HepG2 (cell line): Measurements from ENCODE around the gene SIK3. TPM values are rescaled to one million over a fixed set of nuclear protein-coding genes. Genes with fewer than 3 reads are reported as not detected.
A peak's percentile ranks its signal among the peaks of the same experiment; 100 is the strongest.

ENCODE experiments used
- ATAC-seq: fragments of 200-7000 bp; cut with Tn5 transposase; 3 replicates; pipeline ENCODE4 v1.9.1; 2020; ENCODE audit warnings: mild to moderate bottlenecking, moderate library complexity
- BruUV-seq: library from RNA; stranded (reverse); fragments of 400-500 nt; replicated peaks from 2 replicates; lab custom pipeline; 2021; lab: Mats Ljungman, UMichigan
- CTCF ChIA-PET: fragments of 300-600 bp; formaldehyde crosslinking; extraction: SDS; loops from one replicate; lab custom pipeline; 2021; ENCODE audit warnings: low total read pairs, inconsistent platforms, low intra/inter-chr PET ratio; lab: Yijun Ruan, JAX
- POLR2A ChIA-PET: fragments of 350-600 bp; sonication (Branson Sonifier 250); formaldehyde crosslinking; loops from one replicate; lab custom pipeline; 2020; ENCODE audit warnings: antibody characterized with exemption, inconsistent platforms; lab: Yijun Ruan, JAX
- DNase-seq: peaks from one replicate; pipeline ENCODE4 v3.0.0-alpha.2; 2015; ENCODE audit warnings: low spot score
- FAIRE-seq: peaks from 3 replicates; lab custom pipeline; 2011; peaks lifted over from hg19 to GRCh38; lab: Jason Lieb, UNC
- H2AFZ ChIP-seq: one replicate; pipeline ENCODE4 v1.6.1; 2011; ENCODE audit warnings: low read length, inconsistent platforms
- H3K27ac ChIP-seq: fragments of 300-600 bp; 3 replicates; pipeline ENCODE4 v1.8.0; 2011; ENCODE audit warnings: mixed run types, mild to moderate bottlenecking, mixed read lengths, low read length, inconsistent platforms; ENCODE audit not compliant: insufficient read depth; ENCODE audit errors: extremely low read length
- H3K27me3 ChIP-seq, 2 experiments: fragments of 200-600 bp in 1 of 2; 2 replicates in 1 of 2; 3 replicates in 1 of 2; pipeline versions ENCODE4 v1.6.0 to v1.8.0; 2011; ENCODE audit warnings: low read length in 2 of 2, mild to moderate bottlenecking in 2 of 2, moderate library complexity in 2 of 2, inconsistent platforms in 1 of 2; ENCODE audit not compliant: insufficient read depth in 2 of 2, control insufficient read depth in 1 of 2
- H3K36me3 ChIP-seq, 2 experiments: fragments of 200-600 bp in 1 of 2; replicated peaks in 1 of 2; 2 replicates in 1 of 2; 3 replicates in 1 of 2; pipeline versions ENCODE4 v1.5.1 to v1.8.0; 2011; ENCODE audit warnings: low read length in 2 of 2, inconsistent platforms in 1 of 2; ENCODE audit not compliant: insufficient read depth in 2 of 2, control insufficient read depth in 1 of 2
- H3K4me1 ChIP-seq: 2 replicates; pipeline ENCODE4 v1.5.1; 2012; ENCODE audit warnings: low read length, inconsistent platforms; ENCODE audit not compliant: insufficient read depth
- H3K4me2 ChIP-seq: 2 replicates; pipeline ENCODE4 v1.6.0; 2011; ENCODE audit warnings: low read depth, low read length, inconsistent platforms
- H3K4me3 ChIP-seq, 3 experiments: fragments of 200-600 bp in 1 of 3; sonication (generic), shearing (Covaris generic) in 1 of 3; replicated peaks in 1 of 3; 2 replicates each; pipeline ENCODE4 v1.5.1; 2011 to 2016; ENCODE audit warnings: low read length in 3 of 3, inconsistent platforms in 2 of 3, low read depth in 2 of 3, mild to moderate bottlenecking in 2 of 3, control low read depth in 1 of 3, mixed read lengths in 1 of 3; ENCODE audit not compliant: insufficient read depth in 1 of 3
- H3K79me2 ChIP-seq: one replicate; pipeline ENCODE4 v1.6.1; 2011; ENCODE audit warnings: low read length, inconsistent platforms; ENCODE audit not compliant: insufficient read depth
- H3K9ac ChIP-seq: 2 replicates; pipeline ENCODE4 v1.6.0; 2011; ENCODE audit warnings: mild to moderate bottlenecking, low read depth, low read length, inconsistent platforms; ENCODE audit not compliant: insufficient read depth
- H3K9me3 ChIP-seq: 2 replicates; pipeline ENCODE4 v1.5.1; 2012; ENCODE audit warnings: mild to moderate bottlenecking, low read length
- H4K20me1 ChIP-seq: 2 replicates; pipeline ENCODE4 v1.6.0; 2011; ENCODE audit warnings: inconsistent platforms, mild to moderate bottlenecking, low read length, moderate library complexity; ENCODE audit not compliant: insufficient read depth
- CEBPB ChIP-seq: IDR thresholded peaks from 2 replicates; pipeline ENCODE4 v1.6.1; 2011; ENCODE audit warnings: low read depth, low read length, improper control_type of control experiment, borderline replicate concordance
- CEBPG ChIP-seq: IDR thresholded peaks from 2 replicates; pipeline ENCODE4 v1.6.1; 2016
- CREM ChIP-seq, 2 experiments: sonication (generic) in 1 of 2; formaldehyde crosslinking in 1 of 2; IDR thresholded peaks; 2 replicates each; pipeline versions ENCODE4 v1.4.0 to v1.6.1; 2016 to 2020; ENCODE audit warnings: antibody characterized with exemption in 1 of 2, mild to moderate bottlenecking in 1 of 2, missing genetic modification reagents in 1 of 2
- GLI4 ChIP-seq: sonication (generic); formaldehyde crosslinking; IDR thresholded peaks from 2 replicates; pipeline ENCODE4 v1.5.1; 2020; ENCODE audit warnings: missing genetic modification reagents, mild to moderate bottlenecking, moderate library complexity, borderline replicate concordance
- HNRNPLL ChIP-seq: fragments of 200-400 bp; formaldehyde crosslinking; IDR thresholded peaks from 2 replicates; pipeline ENCODE4 v1.6.1; 2017; ENCODE audit warnings: mild to moderate bottlenecking, low read depth, low read length; ENCODE audit not compliant: poor library complexity, severe bottlenecking
- NR2F6 ChIP-seq, 2 experiments: IDR thresholded peaks; 2 replicates each; pipeline ENCODE4 v1.6.1; 2016; ENCODE audit warnings: antibody characterized with exemption in 1 of 2, mild to moderate bottlenecking in 1 of 2
- SOX13 ChIP-seq, 3 experiments: fragments of 450-650 bp in 1 of 3; sonication (generic) in 1 of 3; formaldehyde crosslinking in 1 of 3; IDR thresholded peaks in 2 of 3; conservative IDR thresholded peaks in 1 of 3; 2 replicates each; pipeline versions ENCODE4 v1.5.0 to v1.6.1; 2016 to 2020; ENCODE audit warnings: antibody characterized with exemption in 1 of 3, mild to moderate bottlenecking in 1 of 3, missing compliant biosample characterization in 1 of 3, missing genetic modification reagents in 1 of 3, moderate library complexity in 1 of 3
- SP1 ChIP-seq, 2 experiments: fragments of 450-650 bp in 1 of 2; sonication (generic) in 1 of 2; formaldehyde crosslinking in 1 of 2; IDR thresholded peaks; 2 replicates each; pipeline versions ENCODE4 v1.4.0 to v1.6.1; 2016 to 2020; ENCODE audit warnings: missing genetic modification reagents in 1 of 2
- TEAD3 ChIP-seq: optimal IDR thresholded peaks from 2 replicates; pipeline ENCODE3; 2016; ENCODE audit warnings: borderline replicate concordance
- WGBS: methylation state at CpG from one replicate; pipeline ENCODE4 v1.1.6; 2017; ENCODE audit warnings: low lambda C conversion rate; 5-methylcytosine and 5-hydroxymethylcytosine counted together
- in situ Hi-C: cut with HindIII; loops from 2 replicates; pipeline ENCODE4 v1.10.0; 2017; ENCODE audit warnings: low pct_unique_long_range_greater_than_20kb; ENCODE audit not compliant: extremely low pct_ligation_motif_present
- intact Hi-C: fragments of 100-400 bp; cut with micrococcal nuclease; formaldehyde crosslinking; loops from one replicate; pipeline ENCODE4 v1.10.0; 2022; ENCODE audit not compliant: unreplicated experiment
- polyA plus RNA-seq, 8 experiments: library from polyadenylated mRNA; depleted of rRNA in 3 of 8; stranded (reverse) in 7 of 8; unstranded in 1 of 8; fragments of >200 nt; fragmentation: Illumina TruSeq in 4 of 8; extraction: Trizol in 4 of 8; gene quantifications; 2 replicates each; pipeline versions ENCODE4 v1.2.1 to v1.2.3, GENCODE V29; 2011 to 2016; ENCODE audit warnings: low read depth in 4 of 8, missing spikeins in 1 of 8, mixed read lengths in 1 of 8; ENCODE audit not compliant: insufficient read depth in 1 of 8
- total RNA-seq, 5 experiments: library from RNA; depleted of rRNA; stranded (reverse); fragments of >200 nt; fragmentation: Illumina TruSeq; extraction: Trizol; gene quantifications; 2 replicates each; pipeline ENCODE4 v1.2.3, GENCODE V29; 2016; ENCODE audit warnings: low read depth in 1 of 5
- TF ChIP-seq, protein P1 (sequence below): IDR thresholded peaks from 2 replicates; pipeline ENCODE4 v1.4.0; 2020; ENCODE audit warnings: mild to moderate bottlenecking, missing genetic modification reagents
- TF ChIP-seq, protein P2 (sequence below): sonication (generic); formaldehyde crosslinking; IDR thresholded peaks from 2 replicates; pipeline ENCODE4 v1.4.0; 2020; ENCODE audit warnings: mild to moderate bottlenecking, missing genetic modification reagents

The SIK3 gene
- total and polyA plus RNA-seq, 2 of the 13 experiments (the other 11 are each of a cell fraction or from before 2014, with no cell fraction given): 5.7 to 9.8 TPM

- Histone ChIP-seq H3K9ac (no peak overlapping the region), H3K27me3 (no peaks in the 10 kb centered on the region), H3K27ac (no peak overlapping the region), H3K36me3 (no peaks in the 10 kb centered on the region), H2AFZ (no peak overlapping the region), H3K4me2 (no peak overlapping the region), H3K4me1 (peaks cover 50% of the 10 kb centered on the region), H4K20me1 (peaks cover 26% of the 10 kb centered on the region), H3K4me3 (no peak overlapping the region), H3K79me2 (peaks cover 22% of the 10 kb centered on the region), H3K9me3 (no peaks in the 10 kb centered on the region)
- DNase-seq (no peak), ATAC-seq (no peak), FAIRE-seq (no peak)
- in situ Hi-C loops (no loop called here), intact Hi-C loops (no loop called here)
- TF ChIP-seq HNRNPLL: no peak
- TF ChIP-seq CEBPG: 0 out of 2 replicates have a peak, but pooled peaks have one; percentile 27
- no peak for TF ChIP-seq TEAD3 (CRISPR knock-in tag)
- peak; percentile 71; the same call in 1 of the 2 replicates for TF ChIP-seq CEBPB
- ChIA-PET POLR2A (no interaction called here), CTCF (no interaction called here)
- 83% methylated on average over 6 of the region's 6 CpGs for WGBS
- no TSS peak for BruUV-seq
These were observed 113.6 kb downstream of the SIK3 start for GRCh38 chr11:116984589-116984988.

GRCh38 chr11:116984186-116984585 is 114.0 kb downstream of the SIK3 start:
- peak; percentile 68 for DNase-seq
- Histone ChIP-seq H3K79me2 (peaks cover 20% of the 10 kb centered on the region), H3K9me3 (no peaks in the 10 kb centered on the region), H3K4me1 (peaks cover 46% of the 10 kb centered on the region), H3K27ac (peak overlapping the region; percentile 18), H3K4me3 (no peak overlapping the region), H3K4me2 (no peak overlapping the region), H2AFZ (no peak overlapping the region), H4K20me1 (peaks cover 22% of the 10 kb centered on the region), H3K9ac (0 out of 2 replicates have a peak overlapping the region, but pooled peaks have one; percentile 2), H3K36me3 (no peaks in the 10 kb centered on the region), H3K27me3 (no peaks in the 10 kb centered on the region)
- in situ Hi-C loops: no loop called here
- no TSS peak for BruUV-seq
- 65% methylated on average over 4 of the region's 4 CpGs for WGBS
- FAIRE-seq: peak; percentile 72
- POLR2A ChIA-PET: no interaction called here
- ATAC-seq: peak; percentile 81
- intact Hi-C loops: no loop called here
- CTCF ChIA-PET: no interaction called here
- TF ChIP-seq CREM (IDR thresholded peaks at IDR 0.05) (peak; percentile 31; the same call in 1 of the 2 replicates), CREM (CRISPR knock-in tag; IDR thresholded peaks at IDR 0.05) (no peak), GLI4 (CRISPR knock-in tag) (no peak), NR2F6 (IDR thresholded peaks at IDR 0.05) (peak; percentile 35), NR2F6 (CRISPR knock-in tag; IDR thresholded peaks at IDR 0.05) (peak; percentile 69), SOX13 (IDR thresholded peaks at IDR 0.05) (no peak), SOX13 (CRISPR knock-in tag; conservative IDR thresholded peaks at IDR 0.05 in 1 of 2, IDR thresholded peaks at IDR 0.05 in 1 of 2) (0 out of 4 replicates have a peak, but pooled peaks of 1 of the 2 experiments have one; percentile 10), SP1 (IDR thresholded peaks at IDR 0.05) (no peak), SP1 (CRISPR knock-in tag; IDR thresholded peaks at IDR 0.05) (no peak)
- TF ChIP-seq, protein P1, sequence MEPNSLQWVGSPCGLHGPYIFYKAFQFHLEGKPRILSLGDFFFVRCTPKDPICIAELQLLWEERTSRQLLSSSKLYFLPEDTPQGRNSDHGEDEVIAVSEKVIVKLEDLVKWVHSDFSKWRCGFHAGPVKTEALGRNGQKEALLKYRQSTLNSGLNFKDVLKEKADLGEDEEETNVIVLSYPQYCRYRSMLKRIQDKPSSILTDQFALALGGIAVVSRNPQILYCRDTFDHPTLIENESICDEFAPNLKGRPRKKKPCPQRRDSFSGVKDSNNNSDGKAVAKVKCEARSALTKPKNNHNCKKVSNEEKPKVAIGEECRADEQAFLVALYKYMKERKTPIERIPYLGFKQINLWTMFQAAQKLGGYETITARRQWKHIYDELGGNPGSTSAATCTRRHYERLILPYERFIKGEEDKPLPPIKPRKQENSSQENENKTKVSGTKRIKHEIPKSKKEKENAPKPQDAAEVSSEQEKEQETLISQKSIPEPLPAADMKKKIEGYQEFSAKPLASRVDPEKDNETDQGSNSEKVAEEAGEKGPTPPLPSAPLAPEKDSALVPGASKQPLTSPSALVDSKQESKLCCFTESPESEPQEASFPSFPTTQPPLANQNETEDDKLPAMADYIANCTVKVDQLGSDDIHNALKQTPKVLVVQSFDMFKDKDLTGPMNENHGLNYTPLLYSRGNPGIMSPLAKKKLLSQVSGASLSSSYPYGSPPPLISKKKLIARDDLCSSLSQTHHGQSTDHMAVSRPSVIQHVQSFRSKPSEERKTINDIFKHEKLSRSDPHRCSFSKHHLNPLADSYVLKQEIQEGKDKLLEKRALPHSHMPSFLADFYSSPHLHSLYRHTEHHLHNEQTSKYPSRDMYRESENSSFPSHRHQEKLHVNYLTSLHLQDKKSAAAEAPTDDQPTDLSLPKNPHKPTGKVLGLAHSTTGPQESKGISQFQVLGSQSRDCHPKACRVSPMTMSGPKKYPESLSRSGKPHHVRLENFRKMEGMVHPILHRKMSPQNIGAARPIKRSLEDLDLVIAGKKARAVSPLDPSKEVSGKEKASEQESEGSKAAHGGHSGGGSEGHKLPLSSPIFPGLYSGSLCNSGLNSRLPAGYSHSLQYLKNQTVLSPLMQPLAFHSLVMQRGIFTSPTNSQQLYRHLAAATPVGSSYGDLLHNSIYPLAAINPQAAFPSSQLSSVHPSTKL: 0 out of 2 replicates have a peak, but pooled peaks have one; percentile 25
- TF ChIP-seq, protein P2, sequence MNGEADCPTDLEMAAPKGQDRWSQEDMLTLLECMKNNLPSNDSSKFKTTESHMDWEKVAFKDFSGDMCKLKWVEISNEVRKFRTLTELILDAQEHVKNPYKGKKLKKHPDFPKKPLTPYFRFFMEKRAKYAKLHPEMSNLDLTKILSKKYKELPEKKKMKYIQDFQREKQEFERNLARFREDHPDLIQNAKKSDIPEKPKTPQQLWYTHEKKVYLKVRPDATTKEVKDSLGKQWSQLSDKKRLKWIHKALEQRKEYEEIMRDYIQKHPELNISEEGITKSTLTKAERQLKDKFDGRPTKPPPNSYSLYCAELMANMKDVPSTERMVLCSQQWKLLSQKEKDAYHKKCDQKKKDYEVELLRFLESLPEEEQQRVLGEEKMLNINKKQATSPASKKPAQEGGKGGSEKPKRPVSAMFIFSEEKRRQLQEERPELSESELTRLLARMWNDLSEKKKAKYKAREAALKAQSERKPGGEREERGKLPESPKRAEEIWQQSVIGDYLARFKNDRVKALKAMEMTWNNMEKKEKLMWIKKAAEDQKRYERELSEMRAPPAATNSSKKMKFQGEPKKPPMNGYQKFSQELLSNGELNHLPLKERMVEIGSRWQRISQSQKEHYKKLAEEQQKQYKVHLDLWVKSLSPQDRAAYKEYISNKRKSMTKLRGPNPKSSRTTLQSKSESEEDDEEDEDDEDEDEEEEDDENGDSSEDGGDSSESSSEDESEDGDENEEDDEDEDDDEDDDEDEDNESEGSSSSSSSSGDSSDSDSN (CRISPR knock-in tag): no peak
